ENCODE data around the gene EPB41.

GRCh38 chr1:29114654-29115053, 200.3 kb downstream of the EPB41 start:
- TF ChIP-seq CTCF (IDR thresholded peaks at IDR 0.05) (no peak), POLR2A (IDR thresholded peaks at IDR 0.05) (no peak)

All from esophagus squamous epithelium (tissue), 4 donors.